ENCODE data around the gene CALM1.

The CALM1 gene

GRCh38 chr14:90396341-90397339 lies at the start of gene CALM1:
TSS of gene CALM1 (plus strand) at chr14:90397029. CDS start at chr14:90397231, 202 bp downstream.
- peak; percentile 79 for DNase-seq

DNA sequence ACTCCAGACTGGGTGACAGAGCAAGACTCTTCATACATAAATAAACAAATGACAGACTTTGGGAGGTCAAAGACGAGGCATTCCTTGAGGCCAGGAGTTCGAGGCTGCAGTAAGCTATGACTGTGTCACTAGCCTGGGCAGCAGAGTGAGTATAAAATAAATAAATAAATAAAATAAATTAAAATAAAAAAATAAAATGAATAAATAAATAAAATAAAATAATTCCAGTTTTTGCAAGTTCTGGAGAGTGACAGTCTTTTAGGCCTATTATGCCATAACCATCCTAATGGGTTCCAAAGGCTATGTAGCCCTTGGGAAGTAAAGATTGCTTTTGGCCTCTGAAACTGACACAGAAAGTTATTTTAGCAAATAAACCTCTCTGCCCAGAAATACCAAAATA lies 48.6 kb upstream of the CALM1 start:
- DNase-seq: no peak

- no peak for DNase-seq
Observed at GRCh38 chr14:90349739-90350138, 47.1 kb upstream of the CALM1 start.

DNA sequence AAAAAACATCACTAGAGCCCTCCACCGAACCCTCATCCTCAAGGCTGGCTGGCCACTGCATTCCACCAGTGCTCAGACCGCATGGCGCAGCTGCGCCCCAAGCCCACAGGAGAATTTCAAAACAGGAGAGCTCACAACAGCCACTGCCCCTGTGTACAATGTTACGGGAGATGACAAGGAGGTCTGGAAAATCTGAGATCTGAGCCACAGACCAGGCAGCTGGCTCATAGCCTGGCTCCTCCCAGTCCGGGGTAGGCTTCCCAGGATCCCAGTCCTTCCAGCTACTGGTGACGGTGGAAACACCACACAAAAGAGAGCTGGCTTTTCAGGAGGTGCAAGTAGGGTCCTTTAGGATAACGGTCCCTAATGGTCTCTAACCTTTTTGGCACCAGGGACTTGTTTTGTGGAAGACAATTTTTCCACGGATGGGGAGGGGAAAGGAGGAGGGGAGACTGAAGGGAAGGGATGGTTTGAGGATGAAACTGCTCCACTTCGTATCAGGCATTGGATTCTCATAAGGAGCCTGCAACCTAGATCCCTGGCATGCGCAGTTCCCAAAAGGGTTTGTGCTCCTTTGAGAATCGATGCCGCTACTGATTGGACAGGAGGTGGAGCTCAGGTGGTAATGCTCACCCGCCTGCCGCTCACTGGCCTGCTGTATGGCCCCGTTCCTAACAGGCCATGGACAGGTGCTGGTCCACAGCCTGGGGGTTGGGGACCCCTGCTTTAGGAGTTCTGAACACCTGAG lies 42.1 kb upstream of the CALM1 start:
- DNase-seq: no peak

DNA sequence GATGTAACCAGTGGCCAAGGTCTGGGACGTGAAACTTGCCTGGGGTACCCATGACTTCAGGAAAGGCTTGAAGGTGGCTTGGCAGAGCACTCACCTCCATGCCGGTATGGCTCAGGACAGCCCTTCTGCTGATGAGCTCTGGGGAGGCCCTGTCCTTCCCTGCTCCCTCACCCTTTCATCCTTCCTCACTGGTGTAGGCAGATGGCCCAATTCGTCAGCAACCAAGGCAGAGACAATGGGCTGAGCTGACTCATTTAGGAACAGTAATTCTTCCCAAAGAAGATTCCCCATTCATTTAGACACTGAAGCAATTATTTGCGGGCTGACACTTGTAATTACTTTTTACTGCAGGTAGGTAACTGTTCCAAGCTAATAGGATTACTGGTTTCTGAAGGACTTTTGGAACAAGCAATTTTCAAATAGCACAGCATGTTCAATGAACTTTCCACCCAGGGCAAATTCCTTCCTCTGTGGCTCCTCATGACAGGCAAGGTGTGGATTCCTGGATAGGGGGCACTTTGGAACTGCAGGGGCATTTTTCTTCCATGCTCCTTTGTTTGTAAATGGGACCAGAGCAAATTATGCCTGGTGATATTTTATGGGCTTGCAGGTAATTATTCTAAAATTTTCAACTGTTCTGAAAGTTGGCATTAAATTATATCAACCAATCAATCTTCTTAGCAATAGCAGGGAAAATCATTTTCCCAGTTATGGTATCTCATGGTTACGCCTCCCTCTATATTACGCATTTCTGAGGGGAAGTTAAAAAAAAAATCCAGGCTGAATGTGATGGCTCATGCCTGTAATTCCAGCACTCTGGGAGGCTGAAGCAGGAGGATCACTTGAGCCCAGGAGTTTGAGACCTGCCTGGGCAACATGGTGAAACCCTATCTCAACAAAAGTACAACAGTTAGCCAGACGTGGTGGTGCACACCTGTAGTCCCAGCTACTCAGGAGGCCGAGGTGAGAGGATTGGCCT lies 41.0 kb upstream of the CALM1 start:
- no peak for DNase-seq

DNA sequence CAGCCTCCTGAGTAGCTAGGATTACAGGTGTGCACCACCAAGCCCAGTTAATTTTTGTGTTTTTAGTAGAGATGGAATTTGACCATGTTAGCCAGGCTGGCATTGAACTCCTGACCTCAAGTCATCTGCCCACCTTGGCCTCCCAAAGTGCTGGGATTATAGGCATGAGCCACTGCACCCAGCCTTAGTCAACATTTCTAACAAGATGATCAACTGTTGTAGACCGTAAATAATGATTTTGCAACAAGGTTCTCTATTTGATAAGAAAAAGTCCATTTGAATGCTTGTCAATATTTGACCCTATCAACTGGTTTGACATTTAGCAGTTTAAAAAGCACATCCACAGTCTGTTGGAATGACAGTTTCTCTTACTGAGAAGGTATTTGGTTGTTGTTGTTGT lies 39.9 kb upstream of the CALM1 start:
- no peak for DNase-seq

GRCh38 chr14:90358359-90358758 lies 38.5 kb upstream of the CALM1 start:
- DNase-seq: no peak

DNA sequence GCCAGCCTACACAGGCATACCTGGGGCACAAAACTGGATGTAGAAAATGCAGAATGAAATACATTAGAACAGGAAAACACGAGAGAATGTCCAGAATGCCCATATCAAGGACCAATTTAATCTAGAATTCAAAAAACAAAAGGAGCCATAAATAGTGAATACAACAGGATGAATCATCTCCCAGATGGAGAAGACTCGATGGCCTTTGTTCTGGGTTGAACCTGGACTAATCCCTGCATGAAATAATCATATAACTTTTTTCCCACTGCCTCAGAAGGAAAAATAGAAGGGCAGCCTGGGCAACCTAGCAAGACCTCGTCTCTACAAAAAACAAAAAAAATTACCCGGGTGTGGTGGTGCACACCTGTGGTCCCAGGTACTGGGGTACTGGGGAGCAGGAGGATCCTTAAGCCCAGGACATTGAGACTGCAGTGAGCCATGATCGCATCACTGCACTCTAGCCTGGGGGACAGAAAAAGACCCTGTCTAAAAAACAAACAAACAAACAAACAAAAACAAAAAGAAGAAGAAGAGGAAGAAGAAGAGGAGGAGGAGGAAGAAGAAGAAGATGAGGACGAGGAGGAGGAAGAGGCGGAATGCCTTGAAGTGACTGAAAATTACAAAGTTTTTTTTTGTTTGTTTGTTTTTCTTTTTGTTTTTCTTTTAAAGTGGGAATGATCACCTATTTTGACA lies 34.8 kb upstream of the CALM1 start:
- DNase-seq: no peak

DNA sequence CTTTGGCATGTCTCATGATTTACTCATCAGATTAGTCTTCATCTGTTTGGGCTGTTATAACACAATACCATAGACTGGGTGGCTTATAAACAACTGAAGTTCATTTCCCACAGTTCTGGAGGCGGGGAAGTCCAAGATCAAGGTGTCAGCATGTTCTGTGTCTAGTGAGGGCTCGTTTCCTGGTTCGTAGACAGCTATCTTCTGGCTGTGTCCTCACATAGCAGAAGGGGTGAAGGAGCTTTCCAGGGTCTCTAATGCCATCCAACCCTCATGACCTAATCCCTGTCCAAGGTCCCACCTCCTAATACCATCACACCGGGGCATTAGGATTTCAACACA lies 34.3 kb upstream of the CALM1 start:
- no peak for DNase-seq

GRCh38 chr14:90368946-90369721 lies 27.7 kb upstream of the CALM1 start:
- no peak for DNase-seq

DNA sequence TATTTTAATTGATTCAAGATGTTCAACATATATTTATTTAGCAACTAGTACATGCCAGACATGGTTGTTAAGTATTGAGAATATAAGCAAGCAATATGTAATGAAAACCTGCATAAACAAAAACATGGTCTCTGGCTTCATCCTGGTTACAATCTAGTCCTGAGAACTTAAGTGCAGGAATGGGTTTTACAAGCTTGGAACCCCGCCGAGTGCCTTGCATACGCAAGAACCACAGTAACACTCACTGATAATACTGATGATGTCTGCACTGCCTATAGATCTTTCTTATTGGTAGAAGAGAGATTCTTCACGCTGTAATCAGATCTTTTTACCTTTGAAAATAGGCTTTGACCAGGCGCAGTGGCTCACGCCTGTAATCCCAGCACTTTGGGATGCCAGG lies 22.9 kb upstream of the CALM1 start:
- no peak for DNase-seq

GRCh38 chr14:90374813-90375212 lies 22.0 kb upstream of the CALM1 start:
- DNase-seq: no peak

DNA sequence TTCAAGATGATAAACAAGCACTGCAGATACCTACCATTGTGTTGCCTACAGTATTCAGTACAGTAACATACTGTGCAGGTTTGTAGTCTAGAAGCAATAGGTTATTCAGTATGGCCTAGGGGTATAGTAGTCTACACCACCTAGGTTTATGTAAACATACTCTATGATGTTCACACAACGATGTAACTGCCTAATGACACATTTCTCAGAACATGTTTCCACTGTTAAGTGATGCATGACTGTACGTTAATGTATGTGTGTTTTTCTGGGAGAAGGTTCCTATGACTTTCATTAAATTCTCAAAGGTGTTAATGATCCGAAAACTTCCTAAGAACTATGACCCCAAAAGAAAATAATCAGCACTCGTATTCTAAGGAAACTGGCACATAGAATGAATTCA lies 20.9 kb upstream of the CALM1 start:
- no peak for DNase-seq

- no peak for DNase-seq
Observed at GRCh38 chr14:90378249-90378648, 18.6 kb upstream of the CALM1 start.

DNA sequence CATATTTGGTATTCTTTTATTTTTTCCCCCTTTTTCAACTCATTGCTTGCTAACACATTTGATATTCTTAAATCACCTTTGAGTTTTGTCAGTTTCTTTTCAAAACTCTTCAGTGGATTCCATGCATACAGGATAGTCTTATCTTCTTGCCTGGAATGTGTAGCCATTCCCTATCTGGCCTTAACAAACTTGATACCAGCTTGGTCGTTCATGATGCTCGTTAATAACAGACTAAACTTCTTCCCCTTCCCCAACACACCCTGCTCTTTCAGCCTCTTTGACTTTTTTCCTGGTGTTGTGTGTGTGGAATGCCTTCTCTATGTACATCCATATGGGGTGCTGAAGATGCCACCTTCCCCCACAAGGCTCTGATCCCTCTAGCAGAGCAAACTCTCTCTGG lies 17.7 kb upstream of the CALM1 start:
- no peak for DNase-seq

- DNase-seq: peak; percentile 32
Observed at GRCh38 chr14:90381011-90381786, 15.6 kb upstream of the CALM1 start.

DNA sequence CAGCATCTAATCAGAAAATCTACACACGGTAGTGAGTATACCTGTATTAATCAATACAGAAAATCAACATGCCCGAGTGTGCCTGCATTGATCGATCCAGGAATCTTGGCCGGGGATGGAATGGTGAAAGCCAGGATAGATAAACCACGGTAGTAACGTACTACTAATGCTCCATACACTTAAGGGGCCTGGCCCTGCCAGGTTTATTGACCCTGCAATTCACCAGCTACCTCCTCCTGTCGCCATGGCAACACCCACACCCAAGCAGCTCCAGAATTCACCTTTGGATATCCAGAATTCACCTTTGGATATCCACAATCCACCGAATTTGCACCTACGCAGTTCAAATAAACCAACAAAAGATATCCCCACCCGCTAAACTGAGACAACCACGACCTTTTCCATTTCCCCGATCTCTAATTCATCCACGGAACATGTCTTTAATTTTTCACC lies 14.8 kb upstream of the CALM1 start:
- peak; percentile 38 for DNase-seq

- DNase-seq: peak; percentile 76
Observed at GRCh38 chr14:90382491-90383125, 14.2 kb upstream of the CALM1 start.

GRCh38 chr14:90383126-90383730 lies 13.6 kb upstream of the CALM1 start:
- peak; percentile 100 for DNase-seq

All from NCI-H1694 (cell line).